NCI-H2107 treated with DMSO at 0.1 percent for 48 hours (cell line): ENCODE results near the gene ACVR1.
"Not testable (repeated sequence)": the region's sequence is repeated elsewhere in the genome, so short reads cannot be mapped to it uniquely, and the experiment has no call there.

ENCODE experiments used
- DNase-seq: peaks from one replicate; lab custom pipeline; 2025; ENCODE audit not compliant: unreplicated experiment; lab: John Stamatoyannopoulos, UW

The ACVR1 gene

GRCh38 chr2:157761520-157761919 is 114.6 kb downstream of the ACVR1 start:
- DNase-seq, result no peak

GRCh38 chr2:157760949-157761348 is 115.2 kb downstream of the ACVR1 start:
- no peak for DNase-seq

- no peak for DNase-seq
Observed at GRCh38 chr2:157759855-157760254, 116.3 kb downstream of the ACVR1 start.

GRCh38 chr2:157758586-157758985 is 117.5 kb downstream of the ACVR1 start:
- no peak for DNase-seq

GRCh38 chr2:157757500-157757899 is 118.6 kb downstream of the ACVR1 start:
- no peak for DNase-seq

- DNase-seq, result not testable (repeated sequence)
Observed at GRCh38 chr2:157756447-157756846, 119.7 kb downstream of the ACVR1 start.

GRCh38 chr2:157751462-157752058 is 124.6 kb downstream of the ACVR1 start:
- no peak for DNase-seq

GRCh38 chr2:157749684-157750083 is 126.4 kb downstream of the ACVR1 start:
- DNase-seq, result no peak

GRCh38 chr2:157748371-157749142 is 127.6 kb downstream of the ACVR1 start:
- DNase-seq, result no peak

GRCh38 chr2:157747695-157748370 is 128.3 kb downstream of the ACVR1 start:
- no peak for DNase-seq

GRCh38 chr2:157747280-157747679 is 128.8 kb downstream of the ACVR1 start:
- DNase-seq, result no peak

- DNase-seq, result no peak
Observed at GRCh38 chr2:157746234-157746950, 129.7 kb downstream of the ACVR1 start.

GRCh38 chr2:157744571-157745076 is 131.5 kb downstream of the ACVR1 start:
- DNase-seq, result no peak

GRCh38 chr2:157743051-157743450 is 133.1 kb downstream of the ACVR1 start:
- DNase-seq, result no peak

GRCh38 chr2:157741819-157742484 is 134.2 kb downstream of the ACVR1 start:
- DNase-seq, result no peak

- no peak for DNase-seq
Observed at GRCh38 chr2:157737656-157738055, 138.5 kb downstream of the ACVR1 start.

- no peak for DNase-seq
Observed at GRCh38 chr2:157735532-157735931, 140.6 kb downstream of the ACVR1 start.

- no peak for DNase-seq
Observed at GRCh38 chr2:157733263-157733662, 142.9 kb downstream of the ACVR1 start.

- no peak for DNase-seq
Observed at GRCh38 chr2:157732596-157732995, 143.5 kb downstream of the ACVR1 start.

- DNase-seq, result no peak
Observed at GRCh38 chr2:157727693-157728092, 148.4 kb downstream of the ACVR1 start.

GRCh38 chr2:157726946-157727345 is 149.2 kb downstream of the ACVR1 start:
- no peak for DNase-seq
